Lung (tissue), 12 donors: Measurements from ENCODE around the gene PRKCQ. TPM values are rescaled to one million over a fixed set of nuclear protein-coding genes. Genes with fewer than 3 reads are reported as not detected.
"Not testable (repeated sequence)": the region's sequence is repeated elsewhere in the genome, so short reads cannot be mapped to it uniquely, and the experiment has no call there.

ENCODE experiments used
- ATAC-seq: fragments of 200-7000 bp; cut with Tn5 transposase; one replicate; pipeline ENCODE4 v1.9.1; 2020; ENCODE audit warnings: moderate number of reproducible peaks; ENCODE audit not compliant: insufficient read depth, low FRiP score
- DNase-seq, 3 donors: peaks; one replicate each; pipeline ENCODE4 v3.0.0-alpha.2; 2013 to 2017
- H3K27ac ChIP-seq, 2 donors: one replicate each; pipeline ENCODE4 v1.5.1; 2013; ENCODE audit warnings: mild to moderate bottlenecking in 2 of 2, moderate library complexity in 2 of 2, control low read depth in 1 of 2, inconsistent platforms in 1 of 2, low read depth in 1 of 2, low read length in 1 of 2
- H3K27me3 ChIP-seq, 3 donors: one replicate each; pipeline ENCODE4 v1.5.1; 2013; ENCODE audit warnings: low read length in 2 of 3; ENCODE audit not compliant: control insufficient read depth in 3 of 3, insufficient read depth in 3 of 3
- H3K36me3 ChIP-seq, 4 donors: one replicate each; pipeline ENCODE4 v1.5.1; 2013; ENCODE audit warnings: low read length in 4 of 4, mild to moderate bottlenecking in 1 of 4, moderate library complexity in 1 of 4; ENCODE audit not compliant: control insufficient read depth in 4 of 4, insufficient read depth in 4 of 4
- H3K4me1 ChIP-seq, 5 donors: one replicate each; pipeline ENCODE4 v1.5.1; 2013; ENCODE audit warnings: low read length in 5 of 5, mild to moderate bottlenecking in 2 of 5, moderate library complexity in 1 of 5; ENCODE audit not compliant: control insufficient read depth in 5 of 5, insufficient read depth in 5 of 5
- H3K4me3 ChIP-seq: one replicate; pipeline ENCODE4 v1.5.1; 2013; ENCODE audit warnings: mild to moderate bottlenecking, control low read depth, moderate library complexity
- H3K9ac ChIP-seq, 2 donors: one replicate each; pipeline ENCODE4 v1.5.1; 2013; ENCODE audit warnings: low read length in 2 of 2, control low read depth in 1 of 2; ENCODE audit not compliant: insufficient read depth in 1 of 2
- H3K9me3 ChIP-seq, 4 donors: one replicate each; pipeline ENCODE4 v1.5.1; 2013; ENCODE audit warnings: low read length in 3 of 4, mild to moderate bottlenecking in 1 of 4, moderate library complexity in 1 of 4; ENCODE audit not compliant: control insufficient read depth in 4 of 4, insufficient read depth in 3 of 4
- CTCF ChIP-seq: IDR thresholded peaks from 2 replicates; pipeline ENCODE4 v1.5.1; 2012; ENCODE audit warnings: mild to moderate bottlenecking; ENCODE audit errors: control extremely low read depth, extremely low read depth
- WGBS, 2 donors: extraction: QIAGEN DNeasy Blood & Tissue Kit; methylation state at CpG; one replicate each; pipeline ENCODE4 v1.1.7; 2013; 5-methylcytosine and 5-hydroxymethylcytosine counted together
- polyA plus RNA-seq, 2 donors: library from polyadenylated mRNA; stranded (reverse); fragments of 200-250 nt; gene quantifications; one replicate each; pipeline ENCODE4 v1.2.1, GENCODE V29; 2013
- total RNA-seq, 2 donors: library from RNA; depleted of rRNA in 1 of 2; stranded (reverse); fragments of >200 nt in 1 of 2; gene quantifications; one replicate each; pipeline ENCODE4 v1.2.1, GENCODE V29; 2014 to 2021
- donor health status: control.
- donor health status: control.
- donor health status: Bipolar disorder and iron deficiency.
- donor health status: healthy.
- donor health status: DM: yes; HTN: yes; CAD: no.

The PRKCQ gene
- total and polyA plus RNA-seq, 4 donors: 2.8 to 9.1 (median 7.2) TPM

- Histone ChIP-seq H3K4me3 (no peak overlapping the region), H3K4me1 (no peaks in the 10 kb centered on the region), H3K27me3 (no peaks in the 10 kb centered on the region), H3K9me3 (no peaks in the 10 kb centered on the region), H3K27ac (peak overlapping the region in 1 of 2 donors; percentile 64), H3K36me3 (peaks cover 0 to 1% (median 0%) of the 10 kb centered on the region in 4 donors), H3K9ac (no peak overlapping the region)
- WGBS, 2 donors: 26 to 57% methylated on average over 6 of the region's 6 CpGs
- DNase-seq (no peak), ATAC-seq (no peak)
- no peak for TF ChIP-seq CTCF
These were observed 106.1 kb downstream of the PRKCQ start for GRCh38 chr10:6473901-6474370.

- no peak overlapping the region for H3K27ac ChIP-seq
- no peaks in the 10 kb centered on the region for H3K9me3 ChIP-seq
- 26 to 68% methylated on average over 7 of the region's 7 CpGs for WGBS, 2 donors
These were observed 106.6 kb downstream of the PRKCQ start for GRCh38 chr10:6473430-6473829.

GRCh38 chr10:6472710-6473005 lies 107.4 kb downstream of the PRKCQ start:
- not testable (repeated sequence) for H3K4me1 ChIP-seq, H3K9ac ChIP-seq, H3K4me3 ChIP-seq, H3K27me3 ChIP-seq, H3K9me3 ChIP-seq, H3K27ac ChIP-seq, H3K36me3 ChIP-seq, DNase-seq, ATAC-seq
- WGBS, 2 donors: 61 to 79% methylated on average over 7 of the region's 7 CpGs

More at GRCh38 chr10:6473430-6473829, 106.6 kb downstream of the PRKCQ start:
- Histone ChIP-seq H3K36me3 (peaks cover 0 to 1% (median 0%) of the 10 kb centered on the region in 4 donors), H3K27me3 (no peaks in the 10 kb centered on the region), H3K4me1 (peaks cover 0 to 3% (median 0%) of the 10 kb centered on the region in 5 donors), H3K4me3 (no peak overlapping the region), H3K9ac (no peak overlapping the region)
- no peak for TF ChIP-seq CTCF
- DNase-seq (no peak), ATAC-seq (no peak)

- Histone ChIP-seq H3K4me1 (peaks cover 0 to 5% (median 0%) of the 10 kb centered on the region in 5 donors), H3K36me3 (peaks cover 0 to 1% (median 0%) of the 10 kb centered on the region in 4 donors), H3K27ac (no peak overlapping the region), H3K9ac (no peak overlapping the region), H3K27me3 (peaks cover 0 to 5% (median 0%) of the 10 kb centered on the region in 3 donors), H3K9me3 (peaks cover 0 to 1% (median 0%) of the 10 kb centered on the region in 4 donors), H3K4me3 (no peak overlapping the region)
- no peak for DNase-seq
- no peak for ATAC-seq
- 91 to 97% methylated on average over 11 of the region's 11 CpGs for WGBS, 2 donors
- TF ChIP-seq CTCF: no peak
These were observed 109.0 kb downstream of the PRKCQ start for GRCh38 chr10:6470894-6471618.
